Panc1 (cell line): Measurements from ENCODE around the gene ZNF12. TPM values are rescaled to one million over a fixed set of nuclear protein-coding genes. Genes with fewer than 3 reads are reported as not detected.
"Not testable (repeated sequence)": the region's sequence is repeated elsewhere in the genome, so short reads cannot be mapped to it uniquely, and the experiment has no call there.

ENCODE experiments used
- ATAC-seq: fragments of 200-7000 bp; cut with Tn5 transposase; 2 replicates; pipeline ENCODE4 v1.9.1; 2020; ENCODE audit warnings: mild to moderate bottlenecking, moderate library complexity
- BruUV-seq: library from RNA; stranded (reverse); fragments of 400-500 nt; replicated peaks from 2 replicates; lab custom pipeline; 2021; lab: Mats Ljungman, UMichigan
- CTCF ChIA-PET: fragments of 300-600 bp; sonication (Branson Sonifier 250); formaldehyde crosslinking; loops from one replicate; lab custom pipeline; 2022; ENCODE audit warnings: antibody characterized with exemption; lab: Charles Lee
- POLR2A ChIA-PET: fragments of 300-600 bp; sonication (Branson Sonifier 250); formaldehyde crosslinking; loops from one replicate; lab custom pipeline; 2022; ENCODE audit warnings: antibody characterized with exemption; lab: Charles Lee
- DNase-seq: peaks from one replicate; pipeline ENCODE4 v3.0.0-alpha.2; 2010; ENCODE audit warnings: low read depth, low spot score
- H3K27ac ChIP-seq: 2 replicates; pipeline ENCODE4 v1.5.1; 2011; ENCODE audit warnings: mild to moderate bottlenecking, low read length, inconsistent platforms
- H3K27me3 ChIP-seq: fragments of 200-500 bp; sonication (Bioruptor generic); 2 replicates; pipeline ENCODE4 v1.6.0; 2014; ENCODE audit warnings: low read length, inconsistent platforms; ENCODE audit not compliant: control insufficient read depth, insufficient read depth
- H3K36me3 ChIP-seq: fragments of 200-500 bp; sonication (Bioruptor generic); 2 replicates; pipeline ENCODE4 v1.5.1; 2014; ENCODE audit warnings: inconsistent platforms, mild to moderate bottlenecking, low read length, moderate library complexity; ENCODE audit not compliant: control insufficient read depth, insufficient read depth
- H3K4me1 ChIP-seq: 2 replicates; pipeline ENCODE4 v1.5.1; 2011; ENCODE audit warnings: inconsistent platforms, mild to moderate bottlenecking, low read length, moderate library complexity; ENCODE audit not compliant: control insufficient read depth, insufficient read depth
- H3K4me3 ChIP-seq, 2 experiments: 2 replicates each; pipeline ENCODE4 v1.5.1; 2011 to 2012; ENCODE audit warnings: low read depth in 2 of 2, low read length in 2 of 2, mild to moderate bottlenecking in 2 of 2, inconsistent platforms in 1 of 2, moderate library complexity in 1 of 2
- H3K9me3 ChIP-seq: fragments of 200-500 bp; sonication (Bioruptor generic); 2 replicates; pipeline ENCODE4 v1.5.1; 2014; ENCODE audit warnings: low read depth, mild to moderate bottlenecking, inconsistent platforms, low read length, moderate library complexity; ENCODE audit not compliant: control insufficient read depth, insufficient read depth
- CTCF ChIP-seq: fragments of 450-650 bp; IDR thresholded peaks from 2 replicates; pipeline ENCODE4 v1.5.1; 2017; ENCODE audit warnings: mild to moderate bottlenecking
- POLR2AphosphoS5 ChIP-seq: IDR thresholded peaks from 2 replicates; pipeline ENCODE4 v1.6.1; 2012; ENCODE audit warnings: mild to moderate bottlenecking, low read depth, low read length, moderate library complexity
- SIN3A ChIP-seq: IDR thresholded peaks from 2 replicates; pipeline ENCODE4 v1.6.1; 2012; ENCODE audit warnings: low read depth, mild to moderate bottlenecking, low read length, moderate library complexity, borderline replicate concordance; ENCODE audit not compliant: insufficient read depth
- TCF7L2 ChIP-seq: IDR thresholded peaks from 2 replicates; pipeline ENCODE4 v1.6.1; 2011; ENCODE audit warnings: mild to moderate bottlenecking, low read depth, low read length, inconsistent platforms
- in situ Hi-C: cut with HindIII; loops from 2 replicates; pipeline ENCODE4 v1.10.0; 2016; ENCODE audit warnings: low sequenced_read_pairs, low pct_unique_long_range_greater_than_20kb
- intact Hi-C: fragments of 100-400 bp; cut with micrococcal nuclease; formaldehyde crosslinking; loops from one replicate; pipeline ENCODE4 v1.10.0; 2022; ENCODE audit not compliant: unreplicated experiment
- total RNA-seq: library from RNA; stranded (reverse); gene quantifications from one replicate; pipeline ENCODE4 v1.2.1, GENCODE V29; 2021; ENCODE audit not compliant: unreplicated experiment
- TF ChIP-seq, protein P1 (sequence below), 2 experiments: IDR thresholded peaks; 2 replicates each; pipeline ENCODE4 v1.6.1; 2011 to 2012; ENCODE audit warnings: low read depth in 2 of 2, control low read depth in 1 of 2, low read length in 1 of 2, mild to moderate bottlenecking in 1 of 2, moderate library complexity in 1 of 2; ENCODE audit not compliant: insufficient read depth in 1 of 2

ZNF12 gene
- total RNA-seq, 1 experiment from 2014 or later, result 37.3 TPM

GRCh38 chr7:6680146-6680545 lies 26.6 kb downstream of the ZNF12 start:
- DNase-seq (no peak), ATAC-seq (no peak)
- POLR2A ChIA-PET, result no interaction called here
- Histone ChIP-seq H3K4me3 (no peak overlapping the region), H3K27ac (no peak overlapping the region), H3K9me3 (peaks cover 51% of the 10 kb centered on the region), H3K36me3 (no peaks in the 10 kb centered on the region), H3K27me3 (no peaks in the 10 kb centered on the region), H3K4me1 (no peaks in the 10 kb centered on the region)
- BruUV-seq, result no TSS peak
- CTCF ChIA-PET, result no interaction called here
- in situ Hi-C loops (no loop called here), intact Hi-C loops (no loop called here)
- TF ChIP-seq TCF7L2 (no peak), SIN3A (no peak), POLR2AphosphoS5 (no peak), CTCF (no peak)
- TF ChIP-seq, protein P1, sequence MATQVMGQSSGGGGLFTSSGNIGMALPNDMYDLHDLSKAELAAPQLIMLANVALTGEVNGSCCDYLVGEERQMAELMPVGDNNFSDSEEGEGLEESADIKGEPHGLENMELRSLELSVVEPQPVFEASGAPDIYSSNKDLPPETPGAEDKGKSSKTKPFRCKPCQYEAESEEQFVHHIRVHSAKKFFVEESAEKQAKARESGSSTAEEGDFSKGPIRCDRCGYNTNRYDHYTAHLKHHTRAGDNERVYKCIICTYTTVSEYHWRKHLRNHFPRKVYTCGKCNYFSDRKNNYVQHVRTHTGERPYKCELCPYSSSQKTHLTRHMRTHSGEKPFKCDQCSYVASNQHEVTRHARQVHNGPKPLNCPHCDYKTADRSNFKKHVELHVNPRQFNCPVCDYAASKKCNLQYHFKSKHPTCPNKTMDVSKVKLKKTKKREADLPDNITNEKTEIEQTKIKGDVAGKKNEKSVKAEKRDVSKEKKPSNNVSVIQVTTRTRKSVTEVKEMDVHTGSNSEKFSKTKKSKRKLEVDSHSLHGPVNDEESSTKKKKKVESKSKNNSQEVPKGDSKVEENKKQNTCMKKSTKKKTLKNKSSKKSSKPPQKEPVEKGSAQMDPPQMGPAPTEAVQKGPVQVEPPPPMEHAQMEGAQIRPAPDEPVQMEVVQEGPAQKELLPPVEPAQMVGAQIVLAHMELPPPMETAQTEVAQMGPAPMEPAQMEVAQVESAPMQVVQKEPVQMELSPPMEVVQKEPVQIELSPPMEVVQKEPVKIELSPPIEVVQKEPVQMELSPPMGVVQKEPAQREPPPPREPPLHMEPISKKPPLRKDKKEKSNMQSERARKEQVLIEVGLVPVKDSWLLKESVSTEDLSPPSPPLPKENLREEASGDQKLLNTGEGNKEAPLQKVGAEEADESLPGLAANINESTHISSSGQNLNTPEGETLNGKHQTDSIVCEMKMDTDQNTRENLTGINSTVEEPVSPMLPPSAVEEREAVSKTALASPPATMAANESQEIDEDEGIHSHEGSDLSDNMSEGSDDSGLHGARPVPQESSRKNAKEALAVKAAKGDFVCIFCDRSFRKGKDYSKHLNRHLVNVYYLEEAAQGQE (IDR thresholded peaks at IDR 0.05; ENCODE audit: insufficient read depth in 1 of 2, low read depth in 2 of 2, low read length in 1 of 2), result no peak

DNA sequence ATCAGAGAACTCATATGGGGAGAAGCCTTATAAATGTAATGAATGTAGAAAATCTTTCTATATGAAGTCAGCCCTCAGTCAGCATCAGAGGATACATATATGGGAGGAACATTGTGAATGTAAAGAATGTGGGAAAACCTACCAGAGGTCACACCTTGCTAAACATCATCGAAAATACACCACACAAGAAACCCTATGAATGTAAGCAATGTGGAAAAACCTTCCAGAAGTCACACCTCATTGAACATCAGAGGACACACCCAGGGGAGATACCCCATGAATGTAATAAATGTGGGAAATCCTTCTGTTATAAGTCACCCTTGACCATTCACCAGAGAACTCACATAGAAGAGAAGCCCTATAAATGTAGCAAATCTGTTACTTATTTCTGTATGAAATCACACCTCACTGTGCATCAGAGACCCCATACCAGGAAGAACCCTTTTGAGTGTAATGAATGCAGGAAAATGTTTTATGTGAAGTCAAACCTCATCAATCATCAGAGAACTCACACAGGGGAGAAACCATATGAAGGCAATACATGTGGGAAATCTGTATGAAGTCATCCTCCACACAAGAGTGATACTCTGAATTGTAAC lies 30.8 kb downstream of the ZNF12 start:
- Histone ChIP-seq H3K9me3 (peaks cover 53% of the 10 kb centered on the region), H3K27ac (no peak overlapping the region), H3K36me3 (no peaks in the 10 kb centered on the region), H3K4me3 (no peak overlapping the region), H3K27me3 (no peaks in the 10 kb centered on the region), H3K4me1 (no peaks in the 10 kb centered on the region)
- intact Hi-C loops (no loop called here), in situ Hi-C loops (no loop called here)
- TF ChIP-seq POLR2AphosphoS5 (no peak), SIN3A (no peak), TCF7L2 (no peak), CTCF (no peak)
- TF ChIP-seq, protein P1 (IDR thresholded peaks at IDR 0.05; ENCODE audit: insufficient read depth in 1 of 2, low read depth in 2 of 2, low read length in 1 of 2), result no peak
- DNase-seq (no peak), ATAC-seq (no peak)
- no TSS peak for BruUV-seq
- POLR2A ChIA-PET, result no interaction called here
- CTCF ChIA-PET, result no interaction called here

GRCh38 chr7:6670851-6671250 lies 35.9 kb downstream of the ZNF12 start:
- H3K27ac ChIP-seq, H3K4me3 ChIP-seq, ATAC-seq, CTCF ChIA-PET, H3K4me1 ChIP-seq, POLR2A ChIA-PET, DNase-seq, intact Hi-C loops, H3K27me3 ChIP-seq, BruUV-seq, in situ Hi-C loops, H3K36me3 ChIP-seq: not testable (repeated sequence)
- peaks cover 49% of the 10 kb centered on the region for H3K9me3 ChIP-seq
